K562 (cell line): ENCODE results near the gene ENSA. TPM values are rescaled to one million over a fixed set of nuclear protein-coding genes. Genes with fewer than 3 reads are reported as not detected.

Experiments used
- CCNT2 ChIP-seq: IDR thresholded peaks from 2 replicates; pipeline ENCODE4 v1.6.1; 2011; ENCODE audit warnings: borderline replicate concordance, low read depth, mild to moderate bottlenecking, moderate library complexity, mixed read lengths, low read length; ENCODE audit not compliant: insufficient read length; ENCODE audit errors: extremely low read depth
- COPS2 ChIP-seq: fragments of 450-650 bp; conservative IDR thresholded peaks from 2 replicates; pipeline ENCODE4 v1.6.1; 2016; ENCODE audit warnings: mild to moderate bottlenecking, moderate library complexity
- ESRRA ChIP-seq: fragments of 450-650 bp; IDR thresholded peaks from 2 replicates; pipeline ENCODE4 v1.6.1; 2014; ENCODE audit warnings: low read depth, mild to moderate bottlenecking, moderate library complexity, borderline replicate concordance
- ETV1 ChIP-seq: fragments of 450-650 bp; conservative IDR thresholded peaks from 2 replicates; pipeline ENCODE4 v1.6.1; 2016; ENCODE audit warnings: missing genetic modification characterization, control low read depth, low read depth, missing compliant biosample characterization
- MEIS2 ChIP-seq: fragments of 450-650 bp; IDR thresholded peaks from 2 replicates; pipeline ENCODE4 v1.6.1; 2014; ENCODE audit warnings: mild to moderate bottlenecking; ENCODE audit not compliant: partially characterized antibody
- SAFB ChIP-seq: fragments of 200-400 bp; formaldehyde crosslinking; IDR thresholded peaks from 2 replicates; pipeline ENCODE4 v1.6.1; 2017; ENCODE audit warnings: low read depth, low read length, borderline replicate concordance
- SAP30 ChIP-seq: fragments of 200-600 bp; sonication (generic); IDR thresholded peaks from 2 replicates; pipeline ENCODE4 v1.6.1; 2012; ENCODE audit warnings: borderline replicate concordance, low read depth, mild to moderate bottlenecking, moderate library complexity, low read length, control low read depth, inconsistent platforms; ENCODE audit not compliant: insufficient read depth, poor library complexity, severe bottlenecking
- SP2 ChIP-seq: IDR thresholded peaks from 2 replicates; pipeline ENCODE4 v1.6.1; 2011; ENCODE audit warnings: mild to moderate bottlenecking, low read depth, low read length, moderate library complexity; ENCODE audit not compliant: poor library complexity, severe bottlenecking; ENCODE audit errors: extremely low read depth
- ZKSCAN3 ChIP-seq: fragments of 250-450 bp; sonication (Bioruptor Pico); IDR thresholded peaks from 2 replicates; pipeline ENCODE4 v1.4.0; 2020
- polyA plus RNA-seq, 8 experiments: library from polyadenylated mRNA; depleted of rRNA in 4 of 8; stranded (reverse) in 5 of 8; unstranded in 3 of 8; fragments of >200 nt; fragmentation: Nextera tagmentation in 2 of 8; fragmentation: Illumina TruSeq in 1 of 8; extraction: Ambion mirVana in 2 of 8; extraction: Trizol in 1 of 8; gene quantifications; 2 replicates each; pipeline versions ENCODE4 v1.2.1 to v1.2.3, GENCODE V29; 2011 to 2014; ENCODE audit warnings: inconsistent platforms in 1 of 8, missing spikeins in 1 of 8
- total RNA-seq, 7 experiments: library from RNA; depleted of rRNA in 6 of 7; stranded (reverse); fragments of >200 nt in 6 of 7; fragmentation: Illumina TruSeq in 2 of 7; extraction: Trizol in 2 of 7; gene quantifications; 2 replicates each; pipeline versions ENCODE4 v1.2.1 to v1.2.3, GENCODE V29; 2011 to 2021; ENCODE audit warnings: low replicate concordance in 1 of 7
- TF ChIP-seq, protein P1 (sequence below): IDR thresholded peaks from 2 replicates; pipeline ENCODE4 v1.6.1; 2016; ENCODE audit warnings: missing genetic modification characterization, missing compliant biosample characterization
- TF ChIP-seq, protein P2 (sequence below), 2 experiments: fragments of 200-800 bp in 1 of 2; sonication (Bioruptor generic) in 1 of 2; sonication (generic) in 1 of 2; formaldehyde crosslinking in 1 of 2; IDR thresholded peaks in 1 of 2; conservative IDR thresholded peaks in 1 of 2; 2 replicates each; pipeline versions ENCODE4 v1.5.0 to v1.6.1; 2016 to 2020; ENCODE audit warnings: missing compliant biosample characterization in 1 of 2, missing genetic modification characterization in 1 of 2, missing genetic modification reagents in 1 of 2
- TF ChIP-seq, protein P3 (sequence below), 2 experiments: fragments of 450-650 bp; conservative IDR thresholded peaks; 2 replicates each; pipeline ENCODE4 v1.6.1; 2017; ENCODE audit warnings: mild to moderate bottlenecking in 2 of 2, moderate library complexity in 2 of 2
- TF ChIP-seq, protein P4 (sequence below): sonication (generic); formaldehyde crosslinking; IDR thresholded peaks from 2 replicates; pipeline ENCODE4 v1.8.1; 2023; ENCODE audit warnings: mild to moderate bottlenecking, missing genetic modification reagents
- TF ChIP-seq, protein P5 (sequence below): fragments of 450-650 bp; IDR thresholded peaks from 2 replicates; pipeline ENCODE4 v1.6.1; 2016; ENCODE audit warnings: missing biosample characterization, missing genetic modification characterization

The ENSA gene
- total and polyA plus RNA-seq, 9 of the 15 experiments (the other 6 are each of a cell fraction or from before 2014, with no cell fraction given), result 68.1 to 605 (median 188) TPM

DNA sequence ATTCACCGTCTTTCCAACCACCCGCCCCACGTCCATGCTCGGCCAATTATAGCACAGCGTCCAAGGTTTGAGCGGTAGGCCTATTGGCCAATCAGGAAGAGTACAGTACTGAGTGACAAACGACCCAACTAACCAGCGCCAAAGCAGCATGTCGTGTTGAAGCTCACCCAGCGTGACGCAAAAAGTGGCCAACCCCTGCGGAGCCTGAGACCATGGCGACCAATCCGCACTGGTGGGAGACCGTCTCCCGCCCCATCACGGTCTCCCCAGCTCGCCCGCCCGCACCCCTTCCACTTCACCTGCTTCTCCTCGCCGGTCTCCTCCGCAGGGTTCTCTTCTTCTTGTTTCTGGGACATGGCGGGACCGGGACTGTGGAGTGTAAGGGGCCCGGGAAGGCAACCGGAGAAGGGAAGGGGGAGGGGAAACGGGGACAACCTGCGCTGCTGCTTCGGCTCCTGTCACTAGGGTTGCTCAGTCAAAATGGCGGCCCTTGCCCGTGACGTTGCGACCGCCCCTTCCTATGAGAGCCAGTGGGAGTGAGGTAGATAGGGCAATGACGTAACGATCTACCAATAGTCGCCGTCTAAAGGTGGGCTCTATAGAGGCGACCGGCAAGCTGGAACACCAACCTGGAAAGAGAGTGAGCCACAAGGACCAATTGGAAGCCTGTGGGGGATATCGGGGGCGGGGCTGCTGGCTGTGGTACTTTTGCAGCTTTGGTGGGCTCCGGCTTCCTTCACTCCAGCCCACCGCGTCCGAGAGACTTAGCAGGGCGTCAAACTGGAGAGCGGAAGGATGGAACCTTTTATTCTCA, at the start of gene ENSA (continued):
- TF ChIP-seq, protein P1, sequence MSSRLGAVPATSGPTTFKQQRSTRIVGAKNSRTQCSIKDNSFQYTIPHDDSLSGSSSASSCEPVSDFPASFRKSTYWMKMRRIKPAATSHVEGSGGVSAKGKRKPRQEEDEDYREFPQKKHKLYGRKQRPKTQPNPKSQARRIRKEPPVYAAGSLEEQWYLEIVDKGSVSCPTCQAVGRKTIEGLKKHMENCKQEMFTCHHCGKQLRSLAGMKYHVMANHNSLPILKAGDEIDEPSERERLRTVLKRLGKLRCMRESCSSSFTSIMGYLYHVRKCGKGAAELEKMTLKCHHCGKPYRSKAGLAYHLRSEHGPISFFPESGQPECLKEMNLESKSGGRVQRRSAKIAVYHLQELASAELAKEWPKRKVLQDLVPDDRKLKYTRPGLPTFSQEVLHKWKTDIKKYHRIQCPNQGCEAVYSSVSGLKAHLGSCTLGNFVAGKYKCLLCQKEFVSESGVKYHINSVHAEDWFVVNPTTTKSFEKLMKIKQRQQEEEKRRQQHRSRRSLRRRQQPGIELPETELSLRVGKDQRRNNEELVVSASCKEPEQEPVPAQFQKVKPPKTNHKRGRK (tag), result no peak
- TF ChIP-seq, protein P2, sequence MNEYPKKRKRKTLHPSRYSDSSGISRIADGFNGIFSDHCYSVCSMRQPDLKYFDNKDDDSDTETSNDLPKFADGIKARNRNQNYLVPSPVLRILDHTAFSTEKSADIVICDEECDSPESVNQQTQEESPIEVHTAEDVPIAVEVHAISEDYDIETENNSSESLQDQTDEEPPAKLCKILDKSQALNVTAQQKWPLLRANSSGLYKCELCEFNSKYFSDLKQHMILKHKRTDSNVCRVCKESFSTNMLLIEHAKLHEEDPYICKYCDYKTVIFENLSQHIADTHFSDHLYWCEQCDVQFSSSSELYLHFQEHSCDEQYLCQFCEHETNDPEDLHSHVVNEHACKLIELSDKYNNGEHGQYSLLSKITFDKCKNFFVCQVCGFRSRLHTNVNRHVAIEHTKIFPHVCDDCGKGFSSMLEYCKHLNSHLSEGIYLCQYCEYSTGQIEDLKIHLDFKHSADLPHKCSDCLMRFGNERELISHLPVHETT (CRISPR knock-in tag; conservative IDR thresholded peaks at IDR 0.05 in 1 of 2, IDR thresholded peaks at IDR 0.05 in 1 of 2), result peak in 1 of 2 experiments; percentile 88; a peak in 2 of 4 replicates
- peak; percentile 58 for TF ChIP-seq ESRRA
- TF ChIP-seq SAP30, result no peak
- TF ChIP-seq, protein P3, sequence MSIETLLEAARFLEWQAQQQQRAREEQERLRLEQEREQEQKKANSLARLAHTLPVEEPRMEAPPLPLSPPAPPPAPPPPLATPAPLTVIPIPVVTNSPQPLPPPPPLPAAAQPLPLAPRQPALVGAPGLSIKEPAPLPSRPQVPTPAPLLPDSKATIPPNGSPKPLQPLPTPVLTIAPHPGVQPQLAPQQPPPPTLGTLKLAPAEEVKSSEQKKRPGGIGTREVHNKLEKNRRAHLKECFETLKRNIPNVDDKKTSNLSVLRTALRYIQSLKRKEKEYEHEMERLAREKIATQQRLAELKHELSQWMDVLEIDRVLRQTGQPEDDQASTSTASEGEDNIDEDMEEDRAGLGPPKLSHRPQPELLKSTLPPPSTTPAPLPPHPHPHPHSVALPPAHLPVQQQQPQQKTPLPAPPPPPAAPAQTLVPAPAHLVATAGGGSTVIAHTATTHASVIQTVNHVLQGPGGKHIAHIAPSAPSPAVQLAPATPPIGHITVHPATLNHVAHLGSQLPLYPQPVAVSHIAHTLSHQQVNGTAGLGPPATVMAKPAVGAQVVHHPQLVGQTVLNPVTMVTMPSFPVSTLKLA (conservative IDR thresholded peaks at IDR 0.05), result no peak; a peak in 2 of 4 replicates
- no peak for TF ChIP-seq ETV1
- no peak for TF ChIP-seq CCNT2
- TF ChIP-seq COPS2, result no peak
- TF ChIP-seq, protein P4, sequence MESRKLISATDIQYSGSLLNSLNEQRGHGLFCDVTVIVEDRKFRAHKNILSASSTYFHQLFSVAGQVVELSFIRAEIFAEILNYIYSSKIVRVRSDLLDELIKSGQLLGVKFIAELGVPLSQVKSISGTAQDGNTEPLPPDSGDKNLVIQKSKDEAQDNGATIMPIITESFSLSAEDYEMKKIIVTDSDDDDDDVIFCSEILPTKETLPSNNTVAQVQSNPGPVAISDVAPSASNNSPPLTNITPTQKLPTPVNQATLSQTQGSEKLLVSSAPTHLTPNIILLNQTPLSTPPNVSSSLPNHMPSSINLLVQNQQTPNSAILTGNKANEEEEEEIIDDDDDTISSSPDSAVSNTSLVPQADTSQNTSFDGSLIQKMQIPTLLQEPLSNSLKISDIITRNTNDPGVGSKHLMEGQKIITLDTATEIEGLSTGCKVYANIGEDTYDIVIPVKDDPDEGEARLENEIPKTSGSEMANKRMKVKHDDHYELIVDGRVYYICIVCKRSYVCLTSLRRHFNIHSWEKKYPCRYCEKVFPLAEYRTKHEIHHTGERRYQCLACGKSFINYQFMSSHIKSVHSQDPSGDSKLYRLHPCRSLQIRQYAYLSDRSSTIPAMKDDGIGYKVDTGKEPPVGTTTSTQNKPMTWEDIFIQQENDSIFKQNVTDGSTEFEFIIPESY, result 0 out of 2 replicates have a peak, but pooled peaks have one; percentile 11
- TF ChIP-seq ZKSCAN3 (CRISPR knock-in tag), result no peak
- TF ChIP-seq, protein P5, sequence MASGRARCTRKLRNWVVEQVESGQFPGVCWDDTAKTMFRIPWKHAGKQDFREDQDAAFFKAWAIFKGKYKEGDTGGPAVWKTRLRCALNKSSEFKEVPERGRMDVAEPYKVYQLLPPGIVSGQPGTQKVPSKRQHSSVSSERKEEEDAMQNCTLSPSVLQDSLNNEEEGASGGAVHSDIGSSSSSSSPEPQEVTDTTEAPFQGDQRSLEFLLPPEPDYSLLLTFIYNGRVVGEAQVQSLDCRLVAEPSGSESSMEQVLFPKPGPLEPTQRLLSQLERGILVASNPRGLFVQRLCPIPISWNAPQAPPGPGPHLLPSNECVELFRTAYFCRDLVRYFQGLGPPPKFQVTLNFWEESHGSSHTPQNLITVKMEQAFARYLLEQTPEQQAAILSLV (tag), result no peak
- peak; percentile 23 for TF ChIP-seq MEIS2
- TF ChIP-seq SAFB, result no peak
- peak; percentile 90 for TF ChIP-seq SP2
